ENCODE measurements around the gene TMPRSS11E.

TMPRSS11E gene

GRCh38 chr4:68462691-68463090, 15.4 kb downstream of the TMPRSS11E start:
- DNase-seq (ENCODE audit: insufficient read length, low spot score) (no peak), FAIRE-seq (no peak)
- TF ChIP-seq, protein P1, sequence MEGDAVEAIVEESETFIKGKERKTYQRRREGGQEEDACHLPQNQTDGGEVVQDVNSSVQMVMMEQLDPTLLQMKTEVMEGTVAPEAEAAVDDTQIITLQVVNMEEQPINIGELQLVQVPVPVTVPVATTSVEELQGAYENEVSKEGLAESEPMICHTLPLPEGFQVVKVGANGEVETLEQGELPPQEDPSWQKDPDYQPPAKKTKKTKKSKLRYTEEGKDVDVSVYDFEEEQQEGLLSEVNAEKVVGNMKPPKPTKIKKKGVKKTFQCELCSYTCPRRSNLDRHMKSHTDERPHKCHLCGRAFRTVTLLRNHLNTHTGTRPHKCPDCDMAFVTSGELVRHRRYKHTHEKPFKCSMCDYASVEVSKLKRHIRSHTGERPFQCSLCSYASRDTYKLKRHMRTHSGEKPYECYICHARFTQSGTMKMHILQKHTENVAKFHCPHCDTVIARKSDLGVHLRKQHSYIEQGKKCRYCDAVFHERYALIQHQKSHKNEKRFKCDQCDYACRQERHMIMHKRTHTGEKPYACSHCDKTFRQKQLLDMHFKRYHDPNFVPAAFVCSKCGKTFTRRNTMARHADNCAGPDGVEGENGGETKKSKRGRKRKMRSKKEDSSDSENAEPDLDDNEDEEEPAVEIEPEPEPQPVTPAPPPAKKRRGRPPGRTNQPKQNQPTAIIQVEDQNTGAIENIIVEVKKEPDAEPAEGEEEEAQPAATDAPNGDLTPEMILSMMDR (IDR thresholded peaks at IDR 0.05; ENCODE audit: insufficient read depth, missing control alignments) = no peak

DNA sequence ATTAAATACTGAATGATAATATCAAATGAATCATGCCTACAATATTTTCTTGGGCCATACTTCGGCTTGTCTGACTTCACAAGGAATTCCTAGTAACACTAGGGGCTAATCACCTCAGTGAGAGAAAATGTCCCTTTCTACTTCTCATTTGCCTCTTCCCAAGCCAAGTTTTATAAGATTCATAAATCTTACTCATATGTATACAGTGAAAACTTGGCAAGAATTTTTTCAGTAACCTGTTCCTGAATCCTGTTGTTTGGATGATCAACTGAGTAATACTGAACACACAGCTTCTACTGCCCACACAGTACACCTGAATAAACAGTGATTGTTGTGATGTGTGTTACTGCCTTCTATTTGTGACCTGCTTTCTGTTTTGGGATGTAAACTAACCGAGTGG, 16.5 kb downstream of the TMPRSS11E start:
- FAIRE-seq (no peak), DNase-seq (ENCODE audit: insufficient read length, low spot score) (no peak)
- TF ChIP-seq, protein P1 (IDR thresholded peaks at IDR 0.05; ENCODE audit: insufficient read depth, missing control alignments) = no peak

- TF ChIP-seq, protein P1 (IDR thresholded peaks at IDR 0.05; ENCODE audit: insufficient read depth, missing control alignments) = no peak
- DNase-seq (ENCODE audit: insufficient read length, low spot score) = no peak
- no peak for FAIRE-seq
Observed at GRCh38 chr4:68465058-68465457, 17.8 kb downstream of the TMPRSS11E start.

- TF ChIP-seq, protein P1 (IDR thresholded peaks at IDR 0.05; ENCODE audit: insufficient read depth, missing control alignments) = no peak
- DNase-seq (ENCODE audit: insufficient read length, low spot score) (no peak), FAIRE-seq (no peak)
Observed at GRCh38 chr4:68466185-68466584, 18.9 kb downstream of the TMPRSS11E start.

- DNase-seq (ENCODE audit: insufficient read length, low spot score) (no peak), FAIRE-seq (no peak)
- TF ChIP-seq, protein P1 (IDR thresholded peaks at IDR 0.05; ENCODE audit: insufficient read depth, missing control alignments) = no peak
Observed at GRCh38 chr4:68466751-68467150, 19.5 kb downstream of the TMPRSS11E start.

DNA sequence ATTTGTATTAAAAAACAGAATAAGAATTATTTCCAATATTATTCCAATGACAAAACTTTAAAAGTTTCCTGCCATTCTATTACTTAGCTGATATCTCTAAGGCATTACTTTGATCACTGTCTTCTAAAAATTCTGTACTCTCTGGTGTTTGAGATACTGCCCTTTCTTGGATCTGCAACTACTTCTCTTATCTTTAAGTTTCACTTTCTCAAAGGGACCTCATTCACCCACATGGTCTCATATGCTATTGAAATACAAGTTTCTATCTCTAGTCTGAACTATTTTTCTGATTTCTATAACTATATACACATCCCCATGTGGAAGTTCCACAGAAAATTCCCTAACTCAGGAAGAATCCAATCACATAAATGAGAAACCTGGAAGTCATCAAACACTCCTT, 22.2 kb downstream of the TMPRSS11E start:
- TF ChIP-seq, protein P1 (IDR thresholded peaks at IDR 0.05; ENCODE audit: insufficient read depth, missing control alignments) = no peak
- FAIRE-seq = no peak

DNA sequence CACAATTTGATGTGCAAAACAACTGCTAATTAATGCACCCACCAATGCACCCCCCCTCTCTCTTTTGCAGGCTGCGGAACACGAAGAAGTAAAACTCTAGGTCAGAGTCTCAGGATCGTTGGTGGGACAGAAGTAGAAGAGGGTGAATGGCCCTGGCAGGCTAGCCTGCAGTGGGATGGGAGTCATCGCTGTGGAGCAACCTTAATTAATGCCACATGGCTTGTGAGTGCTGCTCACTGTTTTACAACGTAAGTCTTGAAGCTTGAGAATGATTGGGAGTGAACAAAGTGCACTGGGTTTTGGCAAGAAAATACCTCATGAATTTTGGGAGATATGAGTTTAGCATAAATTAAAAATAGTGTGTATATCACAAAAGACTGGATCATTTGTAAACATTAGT, 28.9 kb downstream of the TMPRSS11E start:
- FAIRE-seq (no peak), DNase-seq (ENCODE audit: insufficient read length, low spot score) (no peak)
- TF ChIP-seq, protein P1 (IDR thresholded peaks at IDR 0.05; ENCODE audit: insufficient read depth, missing control alignments) = no peak

More for the DNA sequence above, 22.2 kb downstream of the TMPRSS11E start:
- no peak for DNase-seq (ENCODE audit: insufficient read length, low spot score)
